ENCODE data around the gene HSPA1A.
"Not testable (repeated sequence)": the region's sequence is repeated elsewhere in the genome, so short reads cannot be mapped to it uniquely, and the experiment has no call there.

Gene HSPA1A

DNA sequence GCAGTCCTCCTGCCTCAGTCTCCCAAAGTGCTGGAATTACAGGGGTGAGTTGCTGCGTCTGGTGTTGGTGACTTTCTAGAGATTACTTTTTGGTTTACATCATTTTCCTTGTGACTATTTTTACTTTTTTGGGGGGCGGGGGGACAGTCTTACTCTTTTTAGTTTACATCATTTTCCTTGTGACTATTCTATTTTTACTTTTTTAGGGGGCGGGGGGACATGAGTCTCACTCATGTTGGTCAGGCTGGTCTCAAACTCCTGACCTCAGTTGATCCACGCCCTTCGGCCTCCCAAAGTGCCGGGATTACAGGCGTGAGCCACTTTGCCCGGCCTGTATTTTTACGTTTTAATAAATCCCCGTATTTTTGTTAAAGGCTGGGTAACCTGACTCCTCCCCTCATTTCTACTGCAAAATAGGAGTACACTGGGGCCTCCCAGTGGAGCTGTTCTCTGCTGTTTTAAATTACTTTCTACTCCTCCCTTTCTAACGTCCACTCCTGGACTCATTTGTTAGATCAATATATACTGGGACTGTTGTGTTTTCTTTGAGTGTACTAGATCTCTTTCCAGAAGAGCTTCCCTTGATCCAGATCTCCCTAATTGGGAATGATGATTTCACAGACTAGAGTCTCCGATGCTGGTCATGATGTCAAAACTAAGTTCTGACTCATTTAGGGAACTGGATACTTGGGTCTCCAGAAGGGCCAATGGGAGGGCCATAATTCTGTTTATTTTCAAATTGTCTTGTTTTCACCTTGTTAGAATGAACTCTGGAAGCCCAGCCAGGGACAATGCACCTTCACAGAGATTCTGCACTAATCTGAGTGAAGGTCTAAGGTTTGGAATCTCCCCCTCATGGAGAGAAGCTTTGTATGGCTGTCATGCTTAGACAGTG is 21.4 kb downstream of the HSPA1A start:
- no peak for DNase-seq (ENCODE audit: low spot score)

DNA sequence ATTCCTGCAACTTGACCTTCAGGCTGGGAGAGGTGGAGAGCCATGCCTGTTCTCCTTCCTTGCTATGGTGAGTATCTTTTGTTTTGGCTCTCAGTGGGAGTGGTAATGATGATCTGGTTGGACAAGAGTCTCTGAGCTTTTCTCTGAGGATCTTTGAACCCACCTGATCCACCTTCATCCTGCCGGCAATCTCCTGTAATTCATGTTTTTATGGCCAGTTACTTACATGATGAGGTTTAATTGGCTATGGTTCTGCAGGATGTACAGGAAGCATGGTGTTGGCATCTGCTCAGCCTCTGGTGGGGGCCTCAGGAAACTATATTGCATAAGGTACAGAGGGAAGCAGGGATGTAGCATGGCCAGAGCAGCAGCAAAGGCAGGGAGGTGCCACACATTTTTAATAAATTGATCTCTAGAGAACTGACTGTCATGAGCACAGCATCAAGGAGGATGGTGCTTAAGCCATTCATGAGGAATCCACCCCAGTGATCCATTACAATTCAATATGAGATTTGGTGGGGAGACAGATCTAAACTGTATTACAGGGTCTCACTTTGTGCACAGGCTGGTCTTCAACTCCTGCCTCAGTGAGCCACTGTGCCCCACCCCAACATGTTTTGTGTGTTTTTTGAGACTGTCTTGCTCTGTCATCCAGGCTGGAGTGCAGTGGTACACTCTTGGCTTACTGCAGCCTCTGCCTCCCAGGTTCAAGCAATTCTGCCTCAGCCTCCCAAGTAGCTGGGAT is 22.2 kb downstream of the HSPA1A start:
- no peak for DNase-seq (ENCODE audit: low spot score)

DNA sequence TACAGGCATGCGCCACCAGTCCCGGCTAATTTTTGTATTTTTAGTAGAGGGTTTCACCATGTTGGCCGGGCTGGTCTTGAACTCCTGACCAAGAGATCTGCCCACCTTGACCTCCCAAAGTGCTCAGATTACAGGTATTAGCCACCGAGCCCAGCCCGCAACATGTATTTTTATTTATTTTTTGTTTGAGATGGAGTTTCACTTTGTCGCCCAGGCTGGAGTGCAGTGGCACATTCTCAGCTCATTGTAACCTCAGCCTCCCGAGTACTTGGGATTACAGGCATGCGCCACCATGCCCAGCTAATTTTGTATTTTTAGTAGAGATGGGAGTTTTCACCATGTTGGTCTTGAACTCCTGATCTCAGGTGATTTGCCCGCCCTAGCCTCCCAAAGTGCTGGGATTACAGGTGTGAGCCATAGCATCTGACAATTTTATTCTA is 22.8 kb downstream of the HSPA1A start:
- DNase-seq (ENCODE audit: low spot score): not testable (repeated sequence)

DNA sequence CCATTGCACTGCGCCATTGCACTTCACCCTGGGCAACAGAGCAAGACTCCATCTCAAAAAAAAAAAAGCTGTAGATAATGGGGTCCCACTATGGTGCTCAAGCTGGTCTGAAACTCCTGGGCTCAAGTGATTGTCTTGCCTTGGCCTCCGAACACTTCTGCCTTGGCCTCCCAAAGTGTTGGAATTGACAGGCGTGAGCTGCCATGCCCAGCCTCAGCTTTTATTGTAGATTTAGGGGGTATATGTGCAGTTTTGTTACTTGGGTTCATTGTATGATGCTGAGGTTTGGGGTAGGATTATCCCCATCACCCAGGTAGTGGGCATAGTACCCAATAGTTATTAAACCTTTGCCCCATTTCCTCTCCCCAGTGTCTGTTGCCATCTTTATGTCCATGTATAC is 23.6 kb downstream of the HSPA1A start:
- no peak for DNase-seq (ENCODE audit: low spot score)

DNA sequence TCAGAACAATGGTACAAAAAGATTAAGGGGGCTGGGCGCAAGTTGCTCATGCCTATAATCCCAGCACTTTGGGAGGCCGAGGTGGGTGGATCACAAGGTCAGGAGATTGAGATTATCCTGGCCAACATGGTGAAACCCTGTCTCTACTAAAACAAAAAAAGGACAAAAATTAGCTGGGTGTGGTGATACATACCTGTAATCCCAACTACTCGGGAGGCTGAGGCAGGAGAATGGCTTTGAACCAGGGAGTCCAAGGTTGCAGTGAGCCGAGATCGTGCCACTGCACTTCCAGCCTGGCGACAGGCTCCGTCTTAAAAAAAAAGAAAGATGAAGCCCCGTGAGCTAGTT is 24.4 kb downstream of the HSPA1A start:
- DNase-seq (ENCODE audit: low spot score): not testable (repeated sequence)

DNA sequence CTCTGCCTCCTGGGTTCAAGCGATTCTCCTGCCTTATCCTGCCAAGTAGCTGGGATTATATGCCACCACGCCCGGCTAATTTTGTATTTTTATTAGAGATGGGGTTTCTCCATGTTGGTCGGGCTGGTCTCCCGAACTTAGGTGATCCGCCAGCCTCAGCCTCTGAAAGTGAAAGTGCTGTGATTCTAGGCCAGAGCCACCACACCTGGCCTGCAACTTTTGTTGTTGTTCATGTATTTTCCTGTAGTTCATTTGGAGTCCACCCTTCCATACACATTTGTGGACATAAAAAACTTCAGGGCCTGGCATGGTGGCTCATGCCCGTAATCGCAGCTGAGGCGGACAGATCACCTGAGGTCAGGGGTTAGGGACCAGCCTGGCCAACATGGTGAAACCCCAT is 26.7 kb downstream of the HSPA1A start:
- no peak for DNase-seq (ENCODE audit: low spot score)

DNA sequence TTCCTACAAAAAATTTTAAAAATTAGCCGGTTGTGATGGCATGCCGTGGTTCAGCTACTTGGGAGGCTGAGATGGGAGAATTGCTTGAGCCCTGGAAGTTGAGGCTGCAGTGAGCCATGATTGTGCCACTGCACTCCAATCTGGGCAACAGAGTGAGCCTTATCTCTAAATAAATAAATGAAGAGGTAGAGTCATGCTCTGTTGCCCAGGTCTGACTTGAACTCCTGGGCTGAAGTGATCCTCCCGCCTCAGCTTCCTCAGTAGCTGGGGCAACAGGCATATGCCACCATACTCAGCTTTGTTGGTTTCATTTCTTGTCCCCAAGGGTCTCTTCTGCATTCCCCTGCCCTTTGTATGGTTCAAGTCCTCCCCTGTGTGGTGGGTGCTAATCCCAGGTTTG is 29.2 kb downstream of the HSPA1A start:
- no peak for DNase-seq (ENCODE audit: low spot score)

DNA sequence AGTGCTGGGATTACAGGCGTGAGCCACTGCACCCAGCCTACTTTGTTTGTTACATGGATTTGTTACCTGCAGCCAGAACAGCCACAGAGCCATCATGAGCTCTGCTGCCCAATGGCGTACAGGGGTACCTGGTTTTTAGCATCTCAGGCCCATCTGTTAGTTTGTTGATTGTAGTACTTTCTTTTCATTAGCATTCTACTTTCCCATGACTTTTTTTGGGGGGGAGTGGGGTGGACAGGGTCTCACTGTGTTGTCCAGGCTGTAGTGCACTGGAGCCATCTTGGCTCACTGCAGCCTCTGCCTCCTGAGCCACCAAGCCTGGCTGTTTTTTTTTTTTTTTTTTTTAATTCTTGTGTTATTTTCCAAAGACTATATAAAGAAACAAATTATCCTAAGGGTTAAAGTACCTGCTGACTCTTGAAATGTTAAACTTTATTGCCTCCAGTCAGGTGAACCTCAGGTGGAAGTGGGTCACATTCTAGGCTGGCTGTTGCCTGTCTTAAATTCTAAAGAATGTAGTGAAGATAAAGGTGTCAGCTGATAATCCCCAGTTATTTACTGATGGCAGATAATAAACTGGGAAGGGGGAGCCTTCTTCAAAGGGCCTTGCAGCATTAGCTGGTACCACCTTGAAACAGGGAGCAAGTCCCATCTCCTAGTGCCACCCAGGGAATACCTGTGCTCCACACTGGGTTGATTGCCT is 32.1 kb downstream of the HSPA1A start:
- DNase-seq (ENCODE audit: low spot score): no peak

DNA sequence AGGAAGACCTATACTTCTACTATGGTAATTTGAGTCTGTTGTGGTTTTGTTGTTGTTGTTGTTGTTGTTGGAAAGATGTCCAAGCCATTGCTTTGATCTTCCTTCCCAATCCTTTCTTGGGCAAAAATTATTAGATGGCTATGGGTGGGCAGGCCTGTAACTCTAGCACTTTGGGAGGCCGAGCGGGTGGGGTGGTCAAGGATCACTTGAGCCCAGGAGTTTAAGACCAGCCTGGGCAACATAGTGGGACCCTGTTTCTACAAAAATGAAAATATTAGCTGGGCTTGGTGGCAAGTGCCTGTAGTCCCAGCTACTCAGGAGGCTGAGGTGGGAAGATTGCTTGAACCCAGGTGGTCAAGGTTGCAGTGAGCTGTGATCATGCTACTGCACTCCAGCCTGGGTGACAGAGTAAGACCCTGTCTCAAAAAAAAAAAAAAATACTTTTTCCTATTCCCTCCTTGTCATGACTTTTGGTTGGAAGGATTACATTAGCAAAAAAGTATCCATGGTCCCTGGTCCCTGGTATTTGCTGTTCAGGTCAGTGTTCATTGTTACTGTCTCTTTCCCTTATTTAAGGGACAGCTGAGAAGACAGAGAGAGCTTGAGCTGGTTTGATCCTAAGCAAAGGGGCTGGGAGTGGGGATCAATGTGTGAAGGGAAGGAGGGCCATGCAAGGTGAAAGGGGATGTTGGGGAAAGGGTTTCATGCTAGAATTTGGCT is 35.6 kb downstream of the HSPA1A start:
- DNase-seq (ENCODE audit: low spot score): no peak

DNA sequence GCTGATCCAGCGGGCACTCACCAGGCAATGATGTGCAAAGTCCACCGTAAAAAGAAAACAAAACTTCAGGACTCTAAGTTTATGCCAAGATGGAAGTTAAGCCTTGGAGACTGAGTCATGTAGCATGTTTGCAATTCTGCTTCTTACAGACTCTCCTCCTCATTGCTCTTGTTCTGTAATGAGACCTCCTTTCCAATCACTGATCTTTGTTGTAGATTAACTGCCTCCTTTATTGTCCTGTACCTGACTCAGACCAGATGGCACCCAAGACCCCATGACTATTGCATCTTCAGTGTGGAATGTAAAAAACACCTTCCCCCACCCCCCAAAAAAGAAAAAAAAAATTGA is 36.1 kb downstream of the HSPA1A start:
- DNase-seq (ENCODE audit: low spot score): no peak

DNA sequence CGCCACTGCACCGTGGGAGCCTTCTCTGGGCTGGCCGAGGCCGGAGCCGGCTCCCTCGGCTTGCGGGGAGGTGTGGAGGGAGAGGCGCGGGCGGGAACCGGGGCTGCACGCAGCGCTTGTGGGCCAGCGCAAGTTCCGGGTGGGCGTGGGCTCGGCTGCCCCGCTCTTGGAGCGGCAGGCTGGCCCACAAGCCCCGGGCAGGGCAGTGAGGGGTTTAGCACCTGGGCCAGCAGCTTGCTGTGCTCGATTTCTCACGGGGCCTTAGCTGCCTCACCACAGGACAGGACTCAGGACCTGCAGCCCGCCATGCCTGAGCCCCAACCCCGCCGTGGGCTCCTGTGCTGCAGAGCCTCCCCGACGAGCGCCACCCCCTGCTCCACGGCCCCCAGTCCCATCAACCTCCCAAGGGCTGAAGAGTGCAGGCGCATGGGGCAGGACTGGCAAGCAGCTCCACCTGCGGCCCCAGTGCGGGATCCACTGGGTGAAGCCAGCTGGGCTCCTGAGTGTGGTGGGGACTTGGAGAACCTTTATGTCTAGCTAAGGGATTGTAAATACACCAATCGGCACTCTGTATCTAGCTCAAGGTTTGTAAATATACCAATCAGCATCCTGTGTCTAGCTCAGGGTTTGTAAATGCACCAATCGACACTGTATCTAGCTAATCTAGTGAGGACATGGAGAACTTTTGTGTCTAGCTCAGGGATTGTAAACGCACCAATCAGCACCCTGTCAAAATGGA is 36.8 kb downstream of the HSPA1A start:
- DNase-seq (ENCODE audit: low spot score): not testable (repeated sequence)

DNA sequence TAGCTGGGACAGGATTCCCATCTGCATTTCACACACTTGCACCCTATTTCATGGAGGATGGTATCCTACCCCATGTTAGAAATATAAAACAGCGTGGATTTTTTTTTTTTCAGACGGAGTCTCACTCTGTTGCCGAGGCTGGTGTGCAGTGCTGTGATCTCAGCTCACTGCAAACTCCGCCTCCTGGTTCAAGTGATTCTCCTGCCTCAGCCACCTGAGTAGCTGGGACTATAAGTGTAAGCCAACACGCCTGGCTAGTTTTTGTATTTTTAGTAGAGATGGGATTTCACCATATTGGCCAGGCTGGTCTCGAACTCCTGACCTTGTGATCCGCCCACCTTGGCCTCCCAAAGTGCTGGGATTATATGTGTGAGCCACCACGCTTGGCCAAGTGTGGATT is 42.4 kb downstream of the HSPA1A start:
- DNase-seq (ENCODE audit: low spot score): not testable (repeated sequence)

DNA sequence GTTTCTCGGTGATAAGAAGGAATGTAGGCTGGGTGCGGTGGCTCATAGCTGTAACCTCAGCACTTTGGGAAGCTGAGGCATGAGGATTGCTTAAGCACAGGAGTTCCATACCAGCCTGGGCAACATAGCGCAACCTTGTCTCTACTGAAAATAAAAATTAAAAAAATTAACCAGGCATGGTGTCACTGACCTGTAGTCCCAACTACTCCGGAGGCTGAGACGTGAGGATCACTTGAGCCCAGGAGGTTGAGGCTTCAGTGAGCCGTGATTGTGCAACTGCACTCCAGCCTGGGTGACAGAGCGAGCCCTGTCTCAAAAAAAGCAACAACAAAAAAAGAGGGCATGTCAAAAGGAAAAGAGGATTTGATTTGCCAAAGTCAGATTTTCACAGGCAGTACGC is 43.4 kb downstream of the HSPA1A start:
- DNase-seq (ENCODE audit: low spot score): no peak

DNA sequence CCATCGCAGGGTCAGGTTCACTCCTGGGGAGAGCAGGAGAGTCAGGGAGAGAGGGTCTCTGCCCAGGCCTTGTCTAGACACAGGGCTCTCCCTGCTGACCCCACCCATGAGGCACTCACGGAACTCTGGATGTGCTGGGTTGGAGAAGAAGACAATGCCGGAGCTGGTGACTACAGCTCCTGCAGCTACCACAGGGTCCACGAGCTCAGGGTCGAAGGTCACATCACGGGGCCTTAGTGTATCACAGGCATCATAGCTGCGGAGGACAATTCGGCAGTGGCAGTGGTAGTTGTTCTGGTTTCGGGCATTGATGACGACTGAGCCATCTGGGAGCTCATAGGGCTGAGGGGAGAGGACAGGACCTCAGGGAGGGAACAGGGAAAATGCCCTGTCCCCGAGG is 44.6 kb downstream of the HSPA1A start:
- DNase-seq (ENCODE audit: low spot score): no peak

DNA sequence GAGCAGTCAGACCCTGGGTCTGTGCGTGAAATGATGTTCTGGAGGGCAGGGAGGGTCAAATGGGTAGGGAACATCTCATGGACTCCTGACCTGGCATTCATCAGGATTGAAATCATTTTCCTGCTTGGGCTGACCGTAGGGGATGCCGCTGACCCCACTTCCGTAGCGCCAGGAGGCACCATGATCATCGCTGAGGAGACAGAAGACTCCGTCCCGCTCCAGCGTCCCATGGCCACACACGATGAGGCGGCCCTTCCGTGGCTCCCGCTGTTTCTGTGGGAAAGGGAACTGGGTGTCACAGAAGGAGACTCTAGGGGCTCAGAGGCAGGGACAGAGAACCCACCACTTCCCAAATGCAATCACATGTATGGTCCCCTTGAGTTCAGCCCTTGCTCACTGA is 45.0 kb downstream of the HSPA1A start:
- DNase-seq (ENCODE audit: low spot score): no peak

DNA sequence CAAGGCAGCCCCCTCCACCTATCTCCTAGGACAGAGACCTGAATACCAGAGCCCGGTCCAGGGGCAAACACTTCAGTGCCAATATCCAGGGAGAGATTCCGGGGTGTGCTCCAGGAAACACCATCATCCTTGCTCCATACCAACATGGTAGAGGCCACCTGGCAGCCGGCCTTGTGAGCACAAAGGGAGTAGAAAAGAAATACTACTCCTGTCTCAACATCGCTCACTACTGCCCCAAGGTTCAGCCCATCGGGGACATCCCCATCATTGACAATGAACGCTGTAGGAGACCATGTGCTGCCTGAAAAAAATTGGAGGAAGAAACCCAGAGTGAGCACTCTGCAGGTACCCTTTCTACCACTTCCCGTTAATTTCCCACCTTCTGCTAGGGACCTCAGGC is 45.8 kb downstream of the HSPA1A start:
- DNase-seq (ENCODE audit: low spot score): no peak

DNA sequence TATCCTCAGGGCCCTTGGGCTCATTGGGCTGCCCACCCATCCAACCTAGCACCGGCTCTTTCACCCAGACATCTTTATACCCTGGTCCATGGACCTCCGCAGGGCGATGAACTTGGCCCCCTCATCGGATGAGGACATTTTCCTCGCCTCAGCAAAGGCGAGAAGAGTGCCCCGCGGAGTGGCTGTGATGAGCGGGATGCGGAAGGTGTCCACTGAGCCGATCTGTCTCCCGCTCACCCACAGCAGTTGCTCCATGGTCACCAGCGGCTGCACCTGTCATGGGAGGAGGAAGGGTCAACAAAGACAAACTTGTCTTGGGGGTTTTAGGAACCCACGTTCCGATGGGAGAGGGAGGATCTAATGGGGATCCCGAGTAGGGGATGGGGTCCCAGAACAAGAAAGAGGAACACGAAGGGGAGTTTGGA is 46.6 kb downstream of the HSPA1A start:
- DNase-seq (ENCODE audit: low spot score): no peak

DNA sequence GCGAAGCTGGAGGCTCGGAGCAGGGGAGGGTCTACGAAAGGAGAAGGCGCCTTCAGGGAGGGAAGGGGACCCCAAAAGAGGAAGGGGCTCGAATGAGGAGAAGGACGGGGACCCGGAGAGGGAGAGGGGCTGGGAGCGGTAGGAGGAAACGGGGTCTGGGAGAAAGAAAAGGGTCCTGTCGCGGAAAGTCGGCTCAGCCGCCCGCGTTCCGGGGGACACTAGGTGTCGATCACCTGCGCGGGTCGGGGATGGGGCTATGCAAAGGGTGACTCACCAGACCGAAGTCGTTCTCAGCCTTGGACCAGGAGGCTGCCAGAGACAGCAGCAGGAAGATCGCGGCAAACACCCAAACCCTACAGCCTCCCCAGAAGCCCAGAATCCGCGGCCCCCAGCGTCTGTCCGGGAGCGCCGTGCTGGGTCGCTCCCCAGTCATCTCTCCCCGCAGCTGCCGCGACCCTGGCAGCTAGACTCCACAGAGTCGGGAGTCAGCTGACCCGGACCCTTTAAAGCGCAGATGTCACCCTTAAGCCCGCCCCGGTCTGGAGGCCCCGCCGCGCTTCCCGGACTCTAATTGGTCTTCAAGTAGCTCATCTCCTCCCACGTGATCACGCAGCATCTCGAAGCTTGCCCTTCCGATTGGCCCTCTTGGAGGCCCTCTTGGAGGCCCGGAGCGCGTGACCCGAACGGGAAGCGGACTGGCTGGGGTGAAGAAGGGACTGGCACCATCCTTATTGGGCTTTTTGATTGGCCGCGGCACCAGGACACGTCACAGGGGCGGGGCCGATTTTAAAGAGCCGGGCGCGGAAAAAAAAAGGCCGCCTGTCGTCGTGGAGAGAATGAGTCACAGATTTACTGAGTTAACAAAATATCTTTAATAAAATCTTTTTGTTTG is 47.2 kb downstream of the HSPA1A start, which contains the start of gene NEU1:
Gene NEU1, minus strand, starts transcription at position 478 of the 892 bp plus-strand sequence. Its CDS starts 45 bp downstream, at position 433.
- peak; percentile 99 for DNase-seq (ENCODE audit: low spot score)

DNA sequence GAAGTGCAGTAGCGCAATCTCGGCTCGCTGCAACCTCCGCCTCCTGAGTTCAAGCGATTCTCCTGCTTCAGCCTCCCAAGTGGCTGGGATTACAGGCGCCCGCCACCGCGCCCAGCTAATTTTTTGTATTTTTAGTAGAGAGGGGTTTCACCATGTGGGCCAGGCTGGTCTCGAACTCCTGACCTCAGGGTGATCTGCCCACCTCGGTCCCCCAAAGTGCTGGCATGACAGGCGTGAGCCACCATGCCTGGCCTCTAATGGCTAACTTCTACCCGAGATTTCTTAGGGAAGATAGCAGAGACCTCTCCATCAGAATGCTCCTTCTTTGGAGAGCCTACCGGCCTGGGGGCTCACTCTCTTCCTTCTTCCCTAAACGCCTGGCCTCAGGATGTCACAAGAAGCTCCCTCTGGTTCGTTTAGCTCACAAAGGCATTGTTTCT is 48.8 kb downstream of the HSPA1A start:
- not testable (repeated sequence) for DNase-seq (ENCODE audit: low spot score)

DNA sequence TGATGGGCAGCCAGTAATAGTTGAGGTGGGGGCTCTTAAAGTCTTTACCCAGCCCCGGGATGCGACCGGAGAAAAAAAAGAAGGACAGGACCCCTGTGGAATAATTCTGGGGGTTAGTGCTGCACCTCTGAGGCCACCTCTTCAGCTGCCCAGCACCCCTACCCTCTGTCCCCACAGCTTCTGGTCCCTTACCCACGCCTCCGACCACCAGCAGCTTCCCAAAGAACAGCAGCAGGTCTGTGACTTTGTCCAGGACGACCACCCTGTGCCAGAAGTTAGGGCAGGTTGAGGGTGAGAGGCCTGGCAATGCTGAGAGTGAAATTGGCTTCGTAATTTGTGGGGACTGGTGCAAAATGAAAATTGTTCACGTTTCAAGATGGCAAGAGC is 49.5 kb downstream of the HSPA1A start:
- no peak for DNase-seq (ENCODE audit: low spot score)
